C4-2B (cell line): Measurements from ENCODE around the gene MAP2K3.
"Not testable (repeated sequence)": the region's sequence is repeated elsewhere in the genome, so short reads cannot be mapped to it uniquely, and the experiment has no call there.

ENCODE experiments used
- H3K27ac ChIP-seq: fragments of 450-650 bp; 2 replicates; pipeline ENCODE4 v1.5.1; 2017
- ZFX ChIP-seq: fragments of 450-650 bp; IDR thresholded peaks from 2 replicates; pipeline ENCODE4 v1.6.1; 2017
- TF ChIP-seq, protein P1 (sequence below): fragments of 450-650 bp; conservative IDR thresholded peaks from 2 replicates; pipeline ENCODE4 v1.5.1; 2017; ENCODE audit warnings: mild to moderate bottlenecking

The MAP2K3 gene

DNA sequence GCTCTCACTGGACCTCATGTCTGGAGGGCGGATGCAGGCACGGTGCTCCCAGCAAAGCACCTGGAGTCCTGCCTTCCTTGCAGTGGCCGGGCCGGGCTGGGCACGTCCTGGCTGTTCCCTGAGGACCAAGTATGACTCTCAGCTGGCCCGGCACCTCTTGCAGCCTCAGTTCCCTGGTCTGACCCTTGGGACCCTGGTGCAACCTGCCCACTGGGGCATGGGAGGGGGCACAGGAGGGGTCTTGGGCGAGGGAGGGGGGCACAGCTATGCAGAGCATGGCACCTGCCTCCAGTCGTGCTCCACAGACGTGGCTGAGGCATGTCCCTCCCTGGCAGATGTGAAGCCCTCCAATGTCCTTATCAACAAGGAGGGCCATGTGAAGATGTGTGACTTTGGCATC lies 19.6 kb downstream of the MAP2K3 start:
- no peak for TF ChIP-seq ZFX
- TF ChIP-seq, protein P1, sequence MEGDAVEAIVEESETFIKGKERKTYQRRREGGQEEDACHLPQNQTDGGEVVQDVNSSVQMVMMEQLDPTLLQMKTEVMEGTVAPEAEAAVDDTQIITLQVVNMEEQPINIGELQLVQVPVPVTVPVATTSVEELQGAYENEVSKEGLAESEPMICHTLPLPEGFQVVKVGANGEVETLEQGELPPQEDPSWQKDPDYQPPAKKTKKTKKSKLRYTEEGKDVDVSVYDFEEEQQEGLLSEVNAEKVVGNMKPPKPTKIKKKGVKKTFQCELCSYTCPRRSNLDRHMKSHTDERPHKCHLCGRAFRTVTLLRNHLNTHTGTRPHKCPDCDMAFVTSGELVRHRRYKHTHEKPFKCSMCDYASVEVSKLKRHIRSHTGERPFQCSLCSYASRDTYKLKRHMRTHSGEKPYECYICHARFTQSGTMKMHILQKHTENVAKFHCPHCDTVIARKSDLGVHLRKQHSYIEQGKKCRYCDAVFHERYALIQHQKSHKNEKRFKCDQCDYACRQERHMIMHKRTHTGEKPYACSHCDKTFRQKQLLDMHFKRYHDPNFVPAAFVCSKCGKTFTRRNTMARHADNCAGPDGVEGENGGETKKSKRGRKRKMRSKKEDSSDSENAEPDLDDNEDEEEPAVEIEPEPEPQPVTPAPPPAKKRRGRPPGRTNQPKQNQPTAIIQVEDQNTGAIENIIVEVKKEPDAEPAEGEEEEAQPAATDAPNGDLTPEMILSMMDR: no peak

DNA sequence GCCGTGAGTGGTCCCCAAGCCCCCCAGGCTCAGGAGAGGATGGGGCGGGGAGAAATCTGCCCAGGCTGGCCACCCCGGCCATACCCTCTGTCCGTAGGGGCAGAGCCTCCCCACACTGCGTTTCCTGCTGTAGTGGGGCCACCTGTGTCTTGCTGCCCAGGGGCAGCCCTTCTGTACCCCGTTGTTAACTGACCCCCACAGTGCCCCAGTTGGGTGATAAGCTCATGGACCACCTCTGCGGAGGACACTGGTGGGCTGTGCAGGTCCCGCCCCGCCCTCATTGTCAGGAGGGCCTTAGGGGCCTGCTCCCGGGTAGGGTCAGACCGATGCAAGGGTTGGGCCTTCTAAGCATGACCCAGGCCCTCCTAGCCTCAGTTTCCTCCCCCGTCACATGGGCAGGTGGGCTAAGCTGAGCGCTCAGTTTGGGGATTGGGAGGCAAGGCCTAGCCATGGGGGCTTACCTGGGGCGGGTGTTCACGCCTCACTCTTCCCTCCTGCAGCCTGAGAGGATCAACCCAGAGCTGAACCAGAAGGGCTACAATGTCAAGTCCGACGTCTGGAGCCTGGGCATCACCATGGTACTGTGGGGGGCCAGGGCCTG lies 20.1 kb downstream of the MAP2K3 start:
- not testable (repeated sequence) for H3K27ac ChIP-seq

More for the DNA sequence above, 19.6 kb downstream of the MAP2K3 start:
- H3K27ac ChIP-seq: no peak overlapping the region

DNA sequence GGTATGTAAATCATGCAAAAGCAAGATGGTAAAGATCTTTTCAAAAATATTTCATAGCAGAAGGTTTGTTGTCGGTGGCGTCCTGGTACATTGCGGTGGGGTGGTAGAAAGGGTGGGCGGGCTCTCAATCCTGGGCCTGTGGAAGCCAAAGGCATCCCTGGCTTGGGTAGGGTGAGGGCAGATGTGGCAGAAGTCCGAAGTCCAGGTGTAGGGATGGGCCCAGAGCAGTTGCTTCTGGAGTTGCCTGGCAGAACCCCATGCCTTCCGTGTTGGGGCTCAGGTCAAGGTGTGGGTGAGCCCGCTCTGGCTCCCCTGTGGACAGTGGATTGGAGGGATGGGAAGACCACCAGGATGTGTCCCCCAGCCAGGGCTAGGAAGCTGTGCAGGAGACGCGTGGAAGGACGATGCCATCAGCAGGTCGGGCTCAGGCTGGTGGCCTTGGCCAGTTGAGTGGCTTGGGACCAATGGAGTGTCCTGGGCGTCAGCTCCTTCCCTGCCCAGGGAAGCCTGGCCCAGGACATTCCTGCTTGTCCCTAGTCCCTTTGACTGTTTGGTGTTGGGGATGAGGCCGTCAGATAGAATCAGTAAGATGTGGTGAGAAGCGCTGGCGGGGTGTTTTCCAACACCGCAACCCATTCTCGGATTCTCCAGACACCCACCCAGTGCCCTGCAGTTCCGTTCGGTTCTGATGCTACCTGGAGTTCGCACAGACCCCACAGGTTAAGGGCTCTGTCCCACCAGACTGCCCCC lies 21.1 kb downstream of the MAP2K3 start:
- not testable (repeated sequence) for H3K27ac ChIP-seq

DNA sequence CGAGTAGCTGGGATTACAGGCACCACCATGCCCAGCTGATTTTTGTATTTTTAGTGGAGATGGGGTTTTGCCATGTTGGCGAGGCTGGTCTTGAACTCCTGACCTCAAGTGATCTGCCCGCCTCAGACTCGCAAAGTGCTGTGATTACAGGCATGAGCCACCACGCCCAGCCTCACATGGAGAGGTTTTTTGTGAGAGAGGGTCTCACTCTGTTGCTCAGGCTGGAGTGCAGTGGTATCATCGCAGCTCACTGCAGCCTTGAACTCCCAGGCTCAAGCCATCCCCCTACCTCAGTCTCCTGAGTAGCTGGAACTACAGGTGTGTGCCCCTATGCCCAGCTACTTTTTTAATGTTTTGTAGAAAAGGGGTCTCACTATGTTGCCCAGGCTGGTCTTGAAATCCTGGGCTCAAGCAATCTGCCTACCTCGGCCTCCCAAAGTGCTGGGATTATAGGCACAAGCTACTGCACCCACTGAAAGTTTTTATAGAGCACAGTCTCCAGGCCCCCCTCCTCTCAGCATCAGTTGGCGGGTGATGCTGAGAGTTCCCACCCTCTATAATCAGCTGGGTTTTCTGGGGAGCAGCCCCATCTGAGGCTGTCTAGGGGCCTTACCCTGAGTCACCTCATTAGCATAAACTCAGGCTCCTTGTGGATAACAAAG lies 22.2 kb downstream of the MAP2K3 start:
- not testable (repeated sequence) for H3K27ac ChIP-seq

DNA sequence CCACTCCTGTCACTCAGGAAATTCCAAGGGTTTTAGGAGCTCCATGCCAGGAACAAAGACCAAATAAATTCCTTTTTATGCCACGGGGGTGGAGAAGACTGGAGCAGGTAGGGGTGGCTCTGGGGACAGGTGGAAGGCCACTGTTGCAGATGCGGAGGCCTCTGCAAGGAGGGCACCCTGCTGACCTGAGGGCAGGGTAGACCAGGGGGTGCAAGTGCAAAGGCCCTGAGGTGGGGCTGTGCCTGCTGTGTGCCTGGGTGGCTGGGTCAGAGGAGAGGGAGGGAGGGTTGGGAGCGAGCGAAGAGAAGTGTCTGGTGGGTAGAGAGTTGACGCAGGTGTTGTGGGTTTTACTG lies 22.7 kb downstream of the MAP2K3 start:
- H3K27ac ChIP-seq: not testable (repeated sequence)

DNA sequence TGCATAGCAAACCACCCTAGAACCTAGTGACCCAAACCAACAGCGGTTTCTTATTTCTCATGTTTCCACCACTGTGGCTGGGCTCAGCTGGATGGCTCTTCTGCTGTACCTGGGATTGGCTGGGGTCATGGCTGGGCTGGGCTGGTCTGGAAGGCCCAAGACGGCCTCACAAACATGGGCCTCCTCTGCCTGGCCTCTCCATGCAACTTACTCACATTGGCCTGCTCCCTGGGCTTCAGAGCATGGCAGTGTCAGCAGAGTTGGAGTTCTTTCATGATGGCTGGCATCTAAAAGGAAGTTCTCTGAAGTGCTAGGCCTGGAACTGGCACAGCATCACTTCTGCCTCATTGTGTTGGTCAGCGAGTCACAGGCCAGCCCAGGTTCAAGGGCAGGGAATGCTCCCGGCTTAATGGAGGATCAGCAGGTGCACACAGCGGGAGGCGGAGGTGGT lies 24.4 kb downstream of the MAP2K3 start:
- H3K27ac ChIP-seq: not testable (repeated sequence)

DNA sequence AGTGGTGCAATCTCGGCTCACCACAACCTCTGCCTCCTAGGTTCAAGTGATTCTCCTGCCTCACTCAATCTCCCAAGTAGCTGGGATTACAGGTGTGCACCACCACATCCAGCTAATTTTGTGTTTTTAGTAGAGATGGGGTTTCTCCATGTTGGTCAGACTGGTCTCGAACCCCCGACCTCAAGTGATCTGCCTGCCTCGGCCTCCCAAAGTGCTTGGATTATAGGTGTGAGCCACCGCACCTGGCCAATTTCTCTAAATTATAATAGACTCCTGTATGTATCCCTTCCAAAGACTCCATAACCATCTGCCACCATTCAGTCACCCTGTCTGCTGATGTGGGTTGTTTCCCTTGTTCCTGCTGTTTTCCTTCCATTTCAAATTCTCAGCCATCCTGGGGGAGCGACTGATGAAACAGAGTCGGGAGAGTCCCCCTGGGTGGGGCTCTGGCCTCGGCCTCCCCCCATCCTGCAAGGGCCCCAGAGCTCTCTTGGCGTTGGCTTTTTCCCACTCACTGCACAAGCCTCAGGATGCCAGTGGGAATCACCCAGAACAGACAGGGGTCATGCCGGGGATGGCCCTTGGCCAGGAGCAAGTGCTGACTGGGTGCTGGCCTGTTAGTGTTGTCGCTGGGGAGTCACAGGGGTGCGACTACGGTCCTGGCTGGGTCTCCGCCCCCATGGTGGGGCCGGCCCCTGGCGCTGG lies 25.7 kb downstream of the MAP2K3 start:
- not testable (repeated sequence) for H3K27ac ChIP-seq

DNA sequence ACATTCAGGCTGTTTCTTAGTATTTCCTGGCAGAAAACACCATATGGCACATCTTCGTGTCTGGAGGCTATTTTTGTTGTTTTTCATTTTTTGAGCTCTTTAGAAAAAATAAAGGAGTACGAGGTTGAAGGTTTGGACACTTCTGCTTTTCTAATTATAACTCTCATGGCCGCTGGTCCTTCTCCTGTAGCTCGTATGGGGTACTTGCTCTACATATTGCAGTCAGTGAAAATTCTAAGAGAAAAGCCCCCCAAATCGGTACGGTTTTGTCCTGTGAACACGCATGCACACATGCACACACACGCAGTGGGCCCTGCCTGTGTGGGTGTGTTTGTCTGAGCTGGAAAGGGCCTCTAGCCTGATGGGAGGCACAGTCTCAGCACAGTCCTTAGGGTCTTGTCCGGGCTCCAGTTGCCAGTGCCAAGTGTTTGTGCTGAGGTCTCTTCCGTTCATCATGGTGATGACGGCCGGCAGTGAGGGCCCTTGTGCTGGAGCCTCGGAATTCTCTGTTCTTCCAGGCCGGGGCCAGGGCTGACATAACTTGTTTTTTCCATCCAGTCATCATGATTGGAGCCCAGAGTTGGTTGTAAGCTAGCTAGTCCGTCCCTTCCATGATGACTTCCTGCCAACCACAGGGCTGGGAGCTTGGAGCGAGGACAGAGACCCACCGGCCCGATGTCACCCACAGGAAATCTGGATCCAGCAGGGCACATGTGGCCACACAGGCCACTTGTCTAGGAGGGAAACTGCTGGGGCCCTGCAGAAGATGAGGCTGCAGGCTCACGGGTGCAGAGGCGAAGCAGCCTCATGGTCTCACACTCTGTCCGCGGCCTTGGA lies 26.5 kb downstream of the MAP2K3 start:
- not testable (repeated sequence) for H3K27ac ChIP-seq

DNA sequence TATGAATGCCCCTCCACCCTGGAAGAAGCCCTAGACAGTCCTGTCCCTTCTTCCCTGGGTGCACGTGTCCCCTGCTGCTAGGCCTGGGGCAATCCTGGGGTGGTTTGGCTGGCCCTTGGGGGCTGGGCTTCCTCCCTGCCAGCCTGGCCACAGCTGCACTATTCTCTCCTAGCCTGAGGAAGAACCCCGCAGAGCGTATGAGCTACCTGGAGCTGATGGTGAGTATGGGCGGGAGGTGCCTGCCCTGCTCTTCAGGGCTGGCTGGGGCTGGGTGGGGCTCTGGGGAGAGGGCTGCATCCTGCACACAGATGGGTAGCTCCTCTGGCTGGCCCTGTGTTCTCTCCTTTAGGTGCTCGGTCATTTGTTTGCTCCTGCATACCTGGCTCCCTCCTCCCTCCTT lies 28.8 kb downstream of the MAP2K3 start:
- H3K27ac ChIP-seq: no peak overlapping the region
- TF ChIP-seq, protein P1: no peak
- no peak for TF ChIP-seq ZFX

DNA sequence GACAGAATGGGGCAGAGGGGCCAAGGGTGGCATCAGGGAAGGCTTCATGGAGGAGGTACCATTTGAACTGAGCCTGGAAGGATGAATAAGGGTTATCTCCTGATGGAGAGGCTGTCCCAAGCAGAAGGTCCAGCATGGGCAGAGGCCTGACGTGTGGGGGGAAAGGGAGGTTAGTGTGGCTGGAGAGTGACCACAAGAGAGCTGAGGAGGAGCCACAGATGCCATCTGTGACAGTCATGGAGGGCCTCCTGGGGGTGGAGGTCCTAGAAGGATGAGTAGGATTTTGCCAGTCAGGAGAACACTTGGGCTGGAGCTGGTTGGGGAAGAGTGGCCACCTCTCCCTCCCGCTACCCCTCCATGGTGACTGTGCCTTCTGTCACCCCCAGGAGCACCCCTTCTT lies 29.2 kb downstream of the MAP2K3 start:
- not testable (repeated sequence) for H3K27ac ChIP-seq

DNA sequence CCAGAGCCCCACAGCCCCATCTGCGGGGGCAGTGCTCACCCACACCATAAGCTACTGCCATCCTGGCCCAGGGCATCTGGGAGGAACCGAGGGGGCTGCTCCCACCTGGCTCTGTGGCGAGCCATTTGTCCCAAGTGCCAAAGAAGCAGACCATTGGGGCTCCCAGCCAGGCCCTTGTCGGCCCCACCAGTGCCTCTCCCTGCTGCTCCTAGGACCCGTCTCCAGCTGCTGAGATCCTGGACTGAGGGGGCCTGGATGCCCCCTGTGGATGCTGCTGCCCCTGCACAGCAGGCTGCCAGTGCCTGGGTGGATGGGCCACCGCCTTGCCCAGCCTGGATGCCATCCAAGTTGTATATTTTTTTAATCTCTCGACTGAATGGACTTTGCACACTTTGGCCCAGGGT lies 29.8 kb downstream of the MAP2K3 start:
- H3K27ac ChIP-seq: not testable (repeated sequence)

DNA sequence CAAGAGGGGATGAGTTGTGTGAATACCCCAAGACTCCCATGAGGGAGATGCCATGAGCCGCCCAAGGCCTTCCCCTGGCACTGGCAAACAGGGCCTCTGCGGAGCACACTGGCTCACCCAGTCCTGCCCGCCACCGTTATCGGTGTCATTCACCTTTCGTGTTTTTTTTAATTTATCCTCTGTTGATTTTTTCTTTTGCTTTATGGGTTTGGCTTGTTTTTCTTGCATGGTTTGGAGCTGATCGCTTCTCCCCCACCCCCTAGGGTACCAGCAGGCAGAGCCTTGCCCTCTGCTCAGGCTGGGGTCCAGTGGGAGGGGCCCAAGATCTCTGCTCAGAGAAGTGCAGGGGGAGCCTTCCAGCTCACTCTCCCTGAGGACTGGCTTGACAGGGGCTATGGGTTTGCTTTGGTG lies 30.2 kb downstream of the MAP2K3 start:
- H3K27ac ChIP-seq: not testable (repeated sequence)

DNA sequence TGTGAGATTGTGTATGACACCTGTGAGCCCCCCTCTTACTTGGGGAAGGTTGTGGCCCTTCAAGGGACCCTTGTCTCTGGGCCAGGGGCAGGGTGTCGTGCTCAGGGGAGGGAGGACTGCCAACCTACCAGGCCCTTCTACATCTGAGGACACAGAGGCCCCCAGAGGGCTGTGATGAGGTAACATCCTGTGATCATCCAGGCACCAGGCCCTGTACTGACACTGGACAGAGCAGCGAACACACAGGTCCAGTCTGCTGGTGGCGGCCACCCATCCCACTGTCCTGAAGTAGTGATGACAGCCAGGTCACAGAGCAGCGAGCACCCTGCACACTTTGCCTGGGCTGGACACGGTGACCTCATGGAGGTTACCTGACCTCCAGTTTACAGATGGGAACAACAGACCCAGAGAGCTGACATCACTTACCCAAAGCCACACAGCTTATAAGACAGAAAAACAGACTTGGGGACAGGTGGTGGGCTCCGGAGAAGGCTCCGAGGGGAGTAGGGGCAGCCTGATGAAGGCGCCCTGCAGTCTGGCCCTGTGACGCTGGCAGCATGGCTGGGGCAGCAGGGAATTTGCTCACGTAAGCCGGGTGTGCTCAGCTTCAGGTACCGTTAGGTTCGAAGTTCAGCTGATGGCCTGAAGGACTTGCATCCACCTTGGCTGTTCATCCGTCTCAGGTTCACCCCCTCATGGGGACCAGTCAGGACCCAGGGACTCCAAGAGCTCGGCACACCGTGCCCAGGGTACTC lies 30.9 kb downstream of the MAP2K3 start:
- not testable (repeated sequence) for H3K27ac ChIP-seq

DNA sequence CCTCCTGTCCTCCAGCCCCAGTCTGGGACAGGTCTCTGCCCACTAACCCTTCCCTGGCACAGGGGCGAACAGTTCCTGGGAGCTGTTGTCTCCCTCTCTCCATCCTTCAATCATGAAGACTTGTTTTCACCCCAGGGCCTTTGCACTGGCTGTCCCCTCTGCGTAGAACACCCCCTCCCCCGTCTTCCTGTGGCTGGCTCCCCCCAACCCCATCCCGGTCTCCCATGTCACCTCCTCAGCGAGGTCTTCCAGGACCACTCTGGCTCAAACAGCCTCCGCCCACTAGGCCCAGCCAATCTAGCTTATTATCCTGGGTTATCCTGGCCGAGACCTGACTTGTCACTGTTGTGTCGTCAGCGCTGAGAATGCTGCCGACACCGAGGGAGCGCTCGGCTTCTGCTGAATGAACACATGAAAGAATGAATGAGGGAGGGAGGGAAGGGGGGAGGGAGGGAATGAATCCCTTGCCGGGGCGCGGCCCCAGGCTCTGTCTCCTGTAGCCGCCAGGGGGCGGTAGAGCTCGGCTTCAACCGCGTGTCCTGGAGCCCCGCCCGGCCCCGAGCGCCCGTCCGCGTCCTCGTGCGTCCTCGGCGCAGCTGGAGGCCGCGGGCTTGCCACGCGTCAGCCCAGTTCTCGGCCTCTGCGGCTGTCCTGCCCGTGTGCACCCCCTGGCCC lies 31.8 kb downstream of the MAP2K3 start:
- H3K27ac ChIP-seq: not testable (repeated sequence)

DNA sequence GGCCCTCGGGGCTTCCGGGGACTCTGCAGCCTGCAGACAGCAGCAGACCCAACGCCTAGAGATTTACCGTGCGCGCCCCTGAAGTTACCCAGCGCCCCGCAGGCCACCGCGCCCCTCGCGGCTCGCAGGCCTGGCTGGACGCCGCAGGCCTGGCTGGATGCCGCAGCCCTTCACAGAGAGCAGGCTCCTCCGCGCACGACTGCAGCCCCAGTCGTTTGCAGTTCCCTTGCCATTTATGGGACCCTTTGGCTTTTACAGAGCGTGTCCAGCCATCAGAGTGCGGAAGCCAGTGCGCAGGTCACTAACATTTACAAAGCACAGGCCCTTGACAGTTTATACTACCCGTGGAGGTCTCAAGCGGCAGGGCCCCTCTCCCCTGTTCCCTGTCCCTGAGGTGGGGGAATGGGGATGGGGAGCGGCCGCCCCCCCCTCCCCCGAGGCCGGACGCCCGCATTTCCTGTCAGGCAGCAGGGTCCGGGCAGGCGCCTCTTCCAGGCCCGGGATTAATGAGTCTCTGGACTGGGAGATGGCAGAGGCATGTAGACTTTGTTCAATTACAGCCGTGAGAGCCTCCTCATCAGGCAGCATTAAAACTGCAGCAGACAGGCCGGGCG lies 32.5 kb downstream of the MAP2K3 start:
- not testable (repeated sequence) for H3K27ac ChIP-seq

DNA sequence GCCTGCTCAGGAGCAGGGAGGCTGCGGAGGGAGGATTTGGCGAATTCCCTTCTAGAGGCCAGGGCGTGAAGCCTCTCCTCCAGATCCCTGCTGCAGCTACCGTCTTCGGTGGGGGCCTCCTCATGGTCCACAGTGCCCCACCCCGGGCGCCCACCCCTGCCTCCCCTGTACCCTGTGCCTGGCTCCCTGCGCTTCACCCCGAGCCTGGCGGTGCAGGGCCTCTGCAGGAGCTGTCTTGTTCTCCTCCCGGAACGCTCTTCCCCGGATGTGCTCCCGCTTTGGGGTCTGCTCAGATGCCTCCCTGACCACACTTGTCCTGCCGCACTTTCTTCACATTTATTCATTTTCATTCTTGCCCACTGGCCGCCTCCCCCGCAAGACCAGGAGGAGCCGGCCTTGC lies 33.3 kb downstream of the MAP2K3 start:
- H3K27ac ChIP-seq: not testable (repeated sequence)
